HG02610 (cell line): Measurements from ENCODE around the gene CC2D1A.

Experiments used
- ATAC-seq: cut with Tn5 transposase; IDR thresholded peaks from one replicate; pipeline ENCODE4 v1.9.1; 2021; ENCODE audit warnings: mild to moderate bottlenecking, moderate library complexity; ENCODE audit not compliant: unreplicated experiment

CC2D1A gene

GRCh38 chr19:13905634-13906520 is at the start of gene CC2D1A, which contains the start of gene BRME1:
TSS of gene CC2D1A (plus strand) at chr19:13906201. CDS start at chr19:13906442, 241 bp downstream.
TSS of gene BRME1 (minus strand) at chr19:13906117. CDS start at chr19:13904892, 1,225 bp downstream.
- peak; percentile 95 for ATAC-seq

- ATAC-seq = no peak
These were observed 49.5 kb upstream of the CC2D1A start for GRCh38 chr19:13856497-13856896.

- no peak for ATAC-seq
These were observed 46.6 kb upstream of the CC2D1A start for GRCh38 chr19:13859361-13859880.

DNA sequence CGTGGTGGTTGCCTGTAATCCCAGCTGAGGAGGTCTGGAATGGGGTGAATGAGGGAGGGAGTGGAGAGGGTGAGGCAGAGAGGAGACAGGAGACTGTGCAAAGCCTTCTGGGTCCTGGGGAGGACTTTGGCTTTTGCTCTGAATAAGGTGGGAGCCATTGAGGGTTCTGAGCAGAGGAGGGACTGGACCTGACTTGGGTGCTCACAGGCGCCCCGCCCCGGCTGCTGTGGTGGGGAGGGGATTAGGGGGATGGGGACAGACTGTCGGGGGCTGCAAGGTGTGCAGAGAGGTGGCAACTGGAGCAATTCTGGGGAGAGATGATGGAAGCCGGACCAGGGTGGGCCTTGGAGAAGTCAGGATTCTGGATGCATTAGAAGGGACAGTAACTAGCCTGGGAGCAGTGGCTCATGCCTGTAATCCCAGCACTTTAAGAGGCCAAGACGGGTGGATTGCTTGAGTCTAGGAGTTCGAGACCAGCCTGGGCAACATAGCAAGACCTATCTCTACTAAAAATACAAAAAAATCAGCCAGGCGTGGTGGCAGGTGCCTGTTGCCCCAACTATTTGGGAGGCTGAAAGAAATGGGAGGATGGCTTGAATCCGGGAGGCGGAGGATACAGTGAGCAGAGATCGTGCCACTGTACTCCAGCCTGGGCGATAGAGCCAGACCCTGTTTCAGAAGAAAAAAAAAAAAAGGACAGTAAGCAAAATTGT is 45.2 kb upstream of the CC2D1A start:
- no peak for ATAC-seq

DNA sequence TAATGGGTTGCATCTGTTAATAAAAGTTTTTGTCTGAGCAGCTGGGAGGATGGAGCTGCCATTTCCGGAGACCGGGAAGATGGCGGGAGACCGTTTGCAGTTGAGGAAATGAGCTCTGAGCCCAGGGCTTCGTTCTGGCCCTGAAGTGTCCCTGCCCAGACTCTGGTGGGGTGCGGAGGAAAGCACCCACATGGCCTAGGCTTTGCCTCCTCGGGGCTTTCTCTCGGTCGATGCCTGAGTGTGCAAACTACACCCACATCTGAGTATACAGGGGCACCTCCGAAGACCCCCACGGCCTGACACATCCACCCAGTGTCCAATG is 44.6 kb upstream of the CC2D1A start:
- ATAC-seq = peak; percentile 27

DNA sequence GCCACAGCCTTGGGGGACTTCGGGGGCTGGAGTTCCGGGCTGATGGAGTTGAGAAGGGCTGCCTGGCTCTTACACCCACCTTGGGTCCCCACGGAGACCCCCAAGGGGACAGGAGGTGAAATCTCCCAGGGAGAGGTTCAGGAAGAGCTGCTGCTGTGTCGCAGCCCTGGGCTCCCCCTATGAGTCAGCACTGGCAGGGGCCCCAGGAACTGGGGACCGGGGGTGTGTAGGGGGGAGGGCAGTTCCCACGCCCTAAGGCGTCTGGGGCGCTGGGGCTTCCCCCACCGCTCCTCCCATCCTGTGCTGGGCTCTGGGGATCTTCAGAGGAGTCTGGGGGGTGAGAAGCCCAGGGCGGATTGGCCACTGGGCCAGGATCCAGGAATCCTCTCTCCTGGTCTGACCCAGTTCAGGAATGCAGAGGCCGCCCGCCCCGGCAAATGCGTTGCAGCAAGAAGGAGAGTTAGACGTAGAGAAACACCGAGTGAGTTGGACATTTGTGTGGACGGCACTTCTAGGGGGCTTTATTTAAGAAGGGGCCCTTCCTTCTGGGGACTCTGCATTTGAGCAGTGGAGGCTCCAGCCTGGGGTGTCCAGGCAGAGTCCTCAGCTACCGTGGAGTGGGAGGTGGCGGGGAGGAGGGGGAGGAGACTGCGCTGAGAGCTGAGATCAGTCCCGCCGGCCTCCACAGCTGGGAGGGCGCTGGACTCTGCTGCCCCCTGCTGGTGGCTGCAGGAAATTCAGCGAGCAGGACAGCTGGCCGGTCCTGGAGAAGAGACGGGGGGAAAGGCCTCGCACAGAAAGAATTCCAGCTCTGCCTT is 44.1 kb upstream of the CC2D1A start:
- peak; percentile 74 for ATAC-seq

- no peak for ATAC-seq
These were observed 41.8 kb upstream of the CC2D1A start for GRCh38 chr19:13864046-13864666.

- ATAC-seq = no peak
These were observed 41.1 kb upstream of the CC2D1A start for GRCh38 chr19:13864667-13865570.

DNA sequence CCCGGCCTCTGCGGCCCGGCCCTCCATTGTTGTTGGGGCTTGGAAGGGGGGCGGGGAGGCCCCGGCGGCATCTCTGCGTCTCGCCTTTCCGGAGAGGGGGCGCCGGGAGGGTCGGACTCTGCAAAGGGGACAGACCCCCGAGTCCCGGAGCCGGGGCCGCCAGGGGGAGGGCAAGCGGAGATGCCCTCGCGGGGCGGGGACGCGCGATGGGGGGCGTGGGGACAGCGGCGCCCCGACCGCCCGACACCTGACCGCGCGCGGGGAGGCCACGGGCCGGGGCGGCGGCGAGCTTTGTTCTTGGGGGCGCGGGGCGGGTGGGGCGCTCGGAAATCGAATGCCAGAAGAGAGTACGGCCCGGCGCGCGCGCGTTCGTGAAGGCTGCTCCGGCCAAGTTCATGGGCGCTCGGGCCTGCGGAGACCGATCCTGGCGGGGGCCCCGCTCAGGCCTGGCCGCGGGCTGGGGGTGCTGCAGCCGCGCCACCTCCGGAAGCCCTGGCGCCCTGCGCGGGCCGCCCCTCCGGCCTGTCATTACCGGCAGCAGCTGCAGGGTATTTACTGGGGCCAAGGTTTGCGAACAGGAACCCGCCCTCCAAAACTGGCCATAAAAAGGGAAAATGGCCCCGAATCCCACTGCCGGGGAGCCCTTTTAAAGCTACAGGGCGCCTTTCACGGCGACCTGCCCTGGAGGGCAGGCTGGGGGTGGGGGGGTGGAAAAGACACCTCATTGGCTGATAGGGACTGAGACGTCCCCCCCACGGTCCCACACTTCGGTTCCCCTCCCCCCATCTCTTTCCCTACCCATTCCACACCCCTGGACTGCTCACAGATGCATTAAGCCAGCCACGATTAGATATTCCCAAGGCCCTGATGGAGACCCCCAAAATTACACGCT is 40.2 kb upstream of the CC2D1A start:
- ATAC-seq = no peak

DNA sequence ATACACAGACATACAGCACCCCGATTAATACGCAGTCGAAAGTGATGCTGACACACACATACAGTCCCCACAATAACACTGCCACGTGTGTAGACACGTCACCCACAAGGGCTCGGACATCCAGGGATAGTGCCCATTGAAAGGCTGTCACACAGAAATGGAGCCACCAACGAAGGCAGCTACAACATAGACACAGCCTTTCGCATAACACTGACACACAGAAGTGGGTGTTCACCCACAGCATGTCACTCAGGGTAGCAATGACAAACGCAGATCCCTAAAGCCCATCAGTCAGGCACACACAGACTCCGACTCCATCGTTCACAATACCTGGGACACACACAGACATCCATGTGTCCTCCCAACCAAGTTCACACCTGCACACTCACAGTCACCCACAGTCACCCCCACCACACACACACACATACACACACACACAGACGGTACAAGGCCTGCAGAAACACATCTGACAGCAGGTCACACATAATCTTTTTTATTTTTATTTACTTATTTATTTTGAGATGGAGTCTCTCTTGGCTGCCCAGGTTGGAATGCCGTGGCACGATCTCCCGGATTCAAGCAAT is 39.4 kb upstream of the CC2D1A start:
- no peak for ATAC-seq

DNA sequence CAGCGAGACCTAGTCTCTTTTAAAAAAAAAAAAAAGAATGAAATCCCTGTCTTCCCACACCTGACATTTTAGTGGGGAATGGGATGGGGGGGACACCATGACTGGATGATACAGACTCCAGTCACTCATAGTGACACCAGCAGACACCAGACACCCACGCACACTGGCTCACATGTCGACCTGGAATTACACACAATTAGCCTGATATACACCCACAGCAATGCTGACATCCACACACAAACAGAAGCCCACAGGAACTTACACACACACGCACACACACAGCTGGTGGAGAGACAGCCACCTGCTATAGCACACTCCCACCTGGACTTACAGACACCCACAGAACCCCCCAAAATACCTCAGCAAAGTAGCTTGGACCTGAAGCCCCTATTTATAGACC is 37.3 kb upstream of the CC2D1A start:
- no peak for ATAC-seq

- ATAC-seq = no peak
These were observed 36.7 kb upstream of the CC2D1A start for GRCh38 chr19:13869281-13869680.

DNA sequence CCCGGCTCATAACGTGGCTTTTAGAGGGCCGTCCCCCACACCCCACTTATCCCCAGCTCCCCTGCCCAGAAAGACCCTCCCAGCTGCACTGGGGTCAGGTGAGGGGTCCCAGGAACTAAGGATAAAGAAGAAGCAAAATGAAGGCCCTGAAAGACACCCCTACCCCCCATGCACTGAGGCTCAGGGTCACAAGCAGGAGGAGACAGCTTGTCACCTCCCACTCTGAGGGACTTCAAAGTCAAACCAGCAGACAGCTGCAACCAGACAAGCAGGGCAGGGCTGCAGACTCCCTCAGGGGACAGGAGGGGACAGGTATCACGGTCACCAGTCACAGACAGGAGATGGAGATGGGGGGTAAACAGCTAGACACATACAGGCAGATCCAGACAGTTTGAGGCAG is 35.1 kb upstream of the CC2D1A start:
- no peak for ATAC-seq

GRCh38 chr19:13872339-13872694 is 33.7 kb upstream of the CC2D1A start:
- ATAC-seq = no peak

- ATAC-seq = no peak
These were observed 33.2 kb upstream of the CC2D1A start for GRCh38 chr19:13872695-13873389.

GRCh38 chr19:13873834-13874515 is 32.0 kb upstream of the CC2D1A start:
- ATAC-seq = no peak

DNA sequence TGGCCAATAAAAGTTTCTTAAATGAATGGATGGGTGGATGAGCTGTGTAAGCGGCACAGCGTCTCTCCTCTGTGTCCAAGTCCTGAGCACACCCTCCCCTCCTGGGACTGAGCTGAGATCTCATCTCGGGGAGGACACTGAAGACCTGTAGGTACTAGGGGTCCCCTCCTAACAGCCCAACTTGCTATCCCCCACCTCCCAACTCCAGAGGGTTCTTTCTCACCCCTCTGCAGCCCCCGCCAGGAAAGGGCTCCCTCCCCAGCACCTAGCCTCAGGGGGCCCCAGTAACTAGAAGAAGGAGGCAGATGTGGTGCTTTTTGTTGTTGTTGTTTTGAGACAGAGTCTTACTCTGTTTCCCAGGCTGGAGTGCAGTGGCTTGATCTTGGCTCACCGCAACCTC is 30.2 kb upstream of the CC2D1A start:
- no peak for ATAC-seq
